Mesenchymal stem cell (in vitro differentiated cells and primary cell): ENCODE measurements around the gene SORL1.

Experiments
- DNase-seq: peaks from one replicate; pipeline ENCODE4 v3.0.0-alpha.2; 2013
- H2AFZ ChIP-seq: one replicate; pipeline ENCODE4 v1.6.1; 2013; ENCODE audit warnings: low read depth, mild to moderate bottlenecking, control low read depth, inconsistent platforms, low read length, moderate library complexity
- H2AK5ac ChIP-seq: 2 replicates; pipeline ENCODE4 v1.6.1; 2013; ENCODE audit warnings: low read length, moderate library complexity, mild to moderate bottlenecking, inconsistent platforms; ENCODE audit not compliant: severe bottlenecking
- H2BK120ac ChIP-seq: one replicate; pipeline ENCODE4 v1.6.1; 2013; ENCODE audit warnings: low read depth, mild to moderate bottlenecking, inconsistent platforms, low read length, moderate library complexity
- H2BK12ac ChIP-seq, 2 experiments: one replicate each; pipeline ENCODE4 v1.6.1; 2013; ENCODE audit warnings: inconsistent platforms in 2 of 2, low read length in 2 of 2, mild to moderate bottlenecking in 2 of 2, moderate library complexity in 2 of 2, control low read depth in 1 of 2
- H2BK15ac ChIP-seq: one replicate; pipeline ENCODE4 v1.6.1; 2013; ENCODE audit warnings: mild to moderate bottlenecking, low read depth, inconsistent platforms; ENCODE audit not compliant: poor library complexity, severe bottlenecking
- H2BK5ac ChIP-seq: 2 replicates; pipeline ENCODE4 v1.6.1; 2013; ENCODE audit warnings: low read depth, mild to moderate bottlenecking, low read length, control low read depth, inconsistent platforms; ENCODE audit not compliant: poor library complexity, severe bottlenecking
- H3K14ac ChIP-seq, 2 experiments: one replicate each; pipeline ENCODE4 v1.6.1; 2013; ENCODE audit warnings: inconsistent platforms in 2 of 2, low read length in 2 of 2, control low read depth in 1 of 2, mild to moderate bottlenecking in 1 of 2, moderate library complexity in 1 of 2
- H3K18ac ChIP-seq, 2 experiments: one replicate each; pipeline ENCODE4 v1.6.1; 2013; ENCODE audit warnings: inconsistent platforms in 2 of 2, low read length in 2 of 2, control low read depth in 1 of 2, low read depth in 1 of 2, mild to moderate bottlenecking in 1 of 2
- H3K23ac ChIP-seq, 2 experiments: one replicate each; pipeline ENCODE4 v1.6.1; 2013; ENCODE audit warnings: inconsistent platforms in 2 of 2, low read length in 2 of 2, mild to moderate bottlenecking in 2 of 2, moderate library complexity in 2 of 2, control low read depth in 1 of 2
- H3K27ac ChIP-seq: 2 replicates; pipeline ENCODE4 v1.5.1; 2013; ENCODE audit warnings: mild to moderate bottlenecking, moderate library complexity, low read length, control low read depth, inconsistent platforms; ENCODE audit not compliant: poor library complexity, severe bottlenecking
- H3K27me3 ChIP-seq, 2 experiments: 2 replicates each; pipeline versions ENCODE4 v1.6.1 to v1.7.0; 2013; ENCODE audit warnings: low read length in 2 of 2, mild to moderate bottlenecking in 2 of 2, moderate library complexity in 2 of 2, control low read depth in 1 of 2, inconsistent platforms in 1 of 2; ENCODE audit not compliant: control insufficient read depth in 1 of 2, insufficient read depth in 1 of 2
- H3K36me3 ChIP-seq, 2 experiments: 2 replicates each; pipeline versions ENCODE4 v1.6.1 to v1.7.0; 2013; ENCODE audit warnings: low read length in 2 of 2, control low read depth in 1 of 2, inconsistent platforms in 1 of 2, low read depth in 1 of 2, mild to moderate bottlenecking in 1 of 2; ENCODE audit not compliant: insufficient read depth in 2 of 2, control insufficient read depth in 1 of 2
- H3K4ac ChIP-seq, 2 experiments: one replicate each; pipeline ENCODE4 v1.6.1; 2013; ENCODE audit warnings: inconsistent platforms in 2 of 2, low read length in 2 of 2, mild to moderate bottlenecking in 2 of 2, moderate library complexity in 2 of 2, control low read depth in 1 of 2, low read depth in 1 of 2
- H3K4me1 ChIP-seq: 2 replicates; pipeline ENCODE4 v1.6.1; 2013; ENCODE audit warnings: low read depth, low read length, control low read depth; ENCODE audit not compliant: control insufficient read depth, insufficient read depth
- H3K4me2 ChIP-seq: 2 replicates; pipeline ENCODE4 v1.6.1; 2013; ENCODE audit warnings: low read length, mild to moderate bottlenecking, inconsistent platforms; ENCODE audit not compliant: poor library complexity, severe bottlenecking
- H3K4me3 ChIP-seq, 2 experiments: 2 replicates each; pipeline versions ENCODE4 v1.5.1 to v1.7.0; 2013; ENCODE audit warnings: low read length in 2 of 2, mild to moderate bottlenecking in 2 of 2, control low read depth in 1 of 2, low read depth in 1 of 2; ENCODE audit not compliant: insufficient read depth in 1 of 2
- H3K79me1 ChIP-seq: replicated peaks from 2 replicates; pipeline ENCODE4 v1.6.1; 2013; ENCODE audit warnings: mild to moderate bottlenecking, control low read depth, low read length, inconsistent platforms; ENCODE audit not compliant: poor library complexity, severe bottlenecking
- H3K9ac ChIP-seq: 2 replicates; pipeline ENCODE4 v1.7.0; 2013; ENCODE audit warnings: mild to moderate bottlenecking, low read length, moderate library complexity
- H3K9me3 ChIP-seq: 2 replicates; pipeline ENCODE4 v1.7.0; 2013; ENCODE audit warnings: mild to moderate bottlenecking, low read length; ENCODE audit not compliant: control insufficient read depth
- H4K8ac ChIP-seq: one replicate; pipeline ENCODE4 v1.6.1; 2013; ENCODE audit warnings: inconsistent platforms, mild to moderate bottlenecking, low read length, moderate library complexity
- H4K91ac ChIP-seq: one replicate; pipeline ENCODE4 v1.6.1; 2013; ENCODE audit warnings: mild to moderate bottlenecking, low read length, inconsistent platforms
- WGBS: methylation state at CpG from one replicate; pipeline ENCODE4 v1.1.7; 2013; ENCODE audit warnings: mixed read lengths; 5-methylcytosine and 5-hydroxymethylcytosine counted together

SORL1 gene

GRCh38 chr11:121429556-121429955 lies 22.6 kb upstream of the SORL1 start:
- no peak for DNase-seq
- Histone ChIP-seq H2AFZ (no peak overlapping the region), H3K18ac (no peak overlapping the region), H3K9ac (no peak overlapping the region), H3K14ac (no peak overlapping the region), H2BK15ac (no peak overlapping the region), H3K27ac (no peak overlapping the region), H4K91ac (no peak overlapping the region), H2AK5ac (no peak overlapping the region), H3K4me2 (no peak overlapping the region), H2BK120ac (no peak overlapping the region), H3K4me1 (peaks cover 4% of the 10 kb centered on the region), H2BK12ac (no peak overlapping the region), H3K4ac (no peak overlapping the region), H4K8ac (no peak overlapping the region), H3K79me1 (no peaks in the 10 kb centered on the region), H3K23ac (no peak overlapping the region), H3K27me3 (peaks cover 26 to 77% of the 10 kb centered on the region in 2 experiments), H3K4me3 (no peak overlapping the region), H3K36me3 (no peaks in the 10 kb centered on the region), H2BK5ac (no peak overlapping the region), H3K9me3 (no peaks in the 10 kb centered on the region)
- WGBS, result 78% methylated on average over 2 of the region's 3 CpGs

DNA sequence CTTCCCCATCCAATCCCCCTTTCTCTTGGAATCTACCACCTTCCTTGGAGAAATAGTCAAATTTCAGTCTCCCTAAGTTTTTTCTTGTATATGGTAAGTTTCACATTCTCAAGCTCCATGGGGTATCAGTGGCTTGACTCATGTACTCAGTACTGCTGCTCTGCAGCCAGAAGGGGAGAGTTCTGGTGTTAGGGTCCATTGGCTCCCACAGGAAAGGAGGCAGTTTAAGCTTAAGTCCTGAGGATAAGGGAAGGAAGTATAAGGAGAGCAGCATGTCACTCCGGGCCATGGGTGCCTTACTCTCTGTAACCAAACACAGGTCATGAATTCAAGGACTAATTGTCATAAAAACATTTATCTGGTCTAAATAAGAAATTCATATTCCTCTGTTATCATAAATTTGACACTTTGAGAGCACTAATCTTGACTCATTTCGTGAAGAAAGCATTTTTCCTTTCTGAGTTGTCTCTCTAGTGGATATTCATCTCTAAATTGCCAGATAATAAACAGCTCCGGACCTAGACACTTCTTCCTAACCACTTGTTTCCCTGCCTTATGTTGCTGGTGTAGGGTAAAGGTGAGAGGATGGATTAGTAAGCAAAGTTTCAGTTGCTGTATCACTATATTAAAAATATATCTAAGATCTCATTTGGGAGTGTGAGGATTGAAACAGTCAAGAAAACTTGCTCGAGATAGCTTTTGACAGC lies 20.1 kb upstream of the SORL1 start:
- Histone ChIP-seq H3K4me1 (peaks cover 3% of the 10 kb centered on the region), H3K9ac (no peak overlapping the region), H3K4me2 (no peak overlapping the region), H3K9me3 (no peaks in the 10 kb centered on the region), H2BK5ac (no peak overlapping the region), H4K8ac (no peak overlapping the region), H3K18ac (no peak overlapping the region), H3K4me3 (no peak overlapping the region), H2BK15ac (no peak overlapping the region), H2AK5ac (no peak overlapping the region), H3K79me1 (no peaks in the 10 kb centered on the region), H3K27me3 (peaks cover 22 to 86% of the 10 kb centered on the region in 2 experiments), H3K23ac (no peak overlapping the region), H2BK120ac (no peak overlapping the region), H2BK12ac (no peak overlapping the region), H4K91ac (no peak overlapping the region), H3K36me3 (no peaks in the 10 kb centered on the region), H3K27ac (no peak overlapping the region), H3K14ac (no peak overlapping the region), H3K4ac (no peak overlapping the region), H2AFZ (no peak overlapping the region)
- WGBS, result 96% methylated on average over 1 of the region's 4 CpGs
- no peak for DNase-seq

GRCh38 chr11:121435132-121435531 lies 17.0 kb upstream of the SORL1 start:
- Histone ChIP-seq H2BK12ac (no peak overlapping the region), H3K27me3 (peaks cover 10 to 71% of the 10 kb centered on the region in 2 experiments), H2AK5ac (no peak overlapping the region), H3K4me1 (no peaks in the 10 kb centered on the region), H3K36me3 (no peaks in the 10 kb centered on the region), H3K9ac (no peak overlapping the region), H3K9me3 (no peaks in the 10 kb centered on the region), H3K23ac (no peak overlapping the region), H2BK15ac (no peak overlapping the region), H4K91ac (no peak overlapping the region), H3K79me1 (no peaks in the 10 kb centered on the region), H3K14ac (no peak overlapping the region), H3K27ac (no peak overlapping the region), H4K8ac (no peak overlapping the region), H3K4ac (no peak overlapping the region), H3K18ac (no peak overlapping the region), H2AFZ (no peak overlapping the region), H2BK5ac (no peak overlapping the region), H3K4me3 (no peak overlapping the region), H2BK120ac (no peak overlapping the region), H3K4me2 (no peak overlapping the region)
- no peak for DNase-seq
- WGBS, result 44% methylated on average over 4 of the region's 4 CpGs

DNA sequence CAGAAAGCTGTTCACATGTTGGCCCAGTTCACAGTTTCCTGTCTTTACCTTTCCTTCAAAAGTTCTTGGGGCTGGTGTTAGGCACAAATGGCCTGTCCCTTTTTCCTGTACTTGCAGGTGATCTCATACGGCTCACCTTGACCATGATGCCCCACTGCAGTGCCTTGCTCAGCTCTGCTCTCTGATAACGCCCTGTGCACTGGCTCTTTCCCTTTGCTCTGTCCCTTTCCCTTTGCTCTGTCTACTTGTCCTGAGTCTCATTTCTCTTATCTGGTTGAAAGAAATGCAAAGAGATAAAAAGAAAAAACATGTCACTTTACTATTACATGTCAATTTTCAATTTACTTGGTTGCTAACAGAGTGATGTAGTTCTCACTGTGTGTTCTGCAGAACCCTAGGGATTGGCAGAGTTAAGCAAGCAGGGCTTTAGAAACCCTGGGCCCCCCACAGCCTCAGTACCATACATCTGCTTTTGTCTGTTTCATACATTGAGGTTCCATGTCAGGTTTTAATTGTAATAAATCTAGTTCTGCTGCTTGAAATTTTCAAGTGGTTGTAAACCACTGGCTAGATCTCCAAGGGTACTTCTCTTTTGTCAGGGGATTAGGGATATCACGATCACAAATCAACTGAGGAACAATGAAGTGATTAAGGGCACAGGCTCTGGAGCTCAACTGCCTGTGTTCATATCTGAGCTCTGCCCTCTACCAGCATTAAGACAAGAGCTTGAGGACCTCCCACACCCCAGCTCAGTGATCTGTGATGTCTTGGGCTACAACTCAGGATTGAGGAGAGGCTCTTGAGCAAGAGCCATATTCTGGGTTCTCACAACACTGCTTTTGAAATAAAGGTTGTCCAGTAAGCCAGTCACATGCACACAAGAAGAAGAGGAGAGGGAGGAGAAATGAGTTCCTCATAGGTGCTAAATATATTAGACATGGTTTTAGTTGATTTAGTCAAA lies 16.3 kb upstream of the SORL1 start:
- Histone ChIP-seq H3K79me1 (no peaks in the 10 kb centered on the region), H2AK5ac (no peak overlapping the region), H3K4me3 (no peak overlapping the region), H4K91ac (no peak overlapping the region), H3K4me2 (no peak overlapping the region), H3K27me3 (peaks cover 10 to 75% of the 10 kb centered on the region in 2 experiments), H3K23ac (no peak overlapping the region), H2AFZ (no peak overlapping the region), H3K4ac (no peak overlapping the region), H2BK120ac (no peak overlapping the region), H3K18ac (no peak overlapping the region), H2BK5ac (no peak overlapping the region), H3K27ac (no peak overlapping the region), H2BK12ac (no peak overlapping the region), H3K9ac (no peak overlapping the region), H3K9me3 (no peaks in the 10 kb centered on the region), H3K14ac (no peak overlapping the region), H4K8ac (no peak overlapping the region), H3K36me3 (no peaks in the 10 kb centered on the region), H3K4me1 (no peaks in the 10 kb centered on the region), H2BK15ac (no peak overlapping the region)
- DNase-seq, result no peak
- WGBS, result 87% methylated on average over 3 of the region's 3 CpGs
